Measurements from ENCODE around the gene ITGB2.

The ITGB2 gene

DNA sequence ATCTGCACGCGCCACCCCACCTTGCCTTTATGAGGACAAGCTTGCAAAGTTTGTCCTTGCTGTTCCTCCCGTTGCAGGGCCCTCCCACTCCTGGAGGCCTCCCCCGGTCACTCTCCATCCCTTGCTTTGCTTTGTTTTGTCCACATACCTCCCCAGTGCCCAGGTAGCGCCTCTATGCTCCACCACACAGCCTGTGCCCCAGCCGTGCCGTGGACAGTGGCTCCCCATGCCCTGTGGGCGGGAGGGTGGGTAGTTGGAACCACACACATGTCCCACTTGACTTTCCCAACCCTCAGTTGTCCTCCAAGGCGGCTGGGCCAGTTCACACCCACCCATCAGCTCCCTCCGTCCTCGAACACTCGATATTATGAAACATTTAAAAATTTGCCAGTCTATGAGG is 43.7 kb upstream of the ITGB2 start:
- H2BK12ac ChIP-seq (ENCODE audit: low read length): peak overlapping the region; percentile 19
- no peak overlapping the region for H3K4me3 ChIP-seq (ENCODE audit: low read depth, low read length)
- peak overlapping the region; percentile 13 for H3K4ac ChIP-seq (ENCODE audit: low read depth, low read length)
- H3K4me2 ChIP-seq (ENCODE audit: low read length): no peak overlapping the region
- no peak overlapping the region for H4K8ac ChIP-seq (ENCODE audit: low read depth, low read length)
- no peak overlapping the region for H2AFZ ChIP-seq (ENCODE audit: insufficient read depth, low read length, poor library complexity)
- no CpG with 5 or more reads among the region's 12 CpGs for WGBS (ENCODE audit: extremely low coverage, insufficient coverage, insufficient read length)
- peak overlapping the region; percentile 19 for H3K14ac ChIP-seq (ENCODE audit: low read length)
- no peak overlapping the region for H2BK5ac ChIP-seq (ENCODE audit: low read depth, low read length, poor library complexity)
- H2BK120ac ChIP-seq (ENCODE audit: insufficient read depth, low read length, poor library complexity): no peak overlapping the region
- no peak for DNase-seq
- H3K9me3 ChIP-seq (ENCODE audit: insufficient read depth, low read depth, low read length): no peaks in the 10 kb centered on the region
- H3K27me3 ChIP-seq (ENCODE audit: insufficient read depth, low read length): no peaks in the 10 kb centered on the region
- H3K27ac ChIP-seq (ENCODE audit: low read depth, low read length): no peak overlapping the region
- peak overlapping the region; percentile 50 for H4K91ac ChIP-seq (ENCODE audit: low read depth, low read length)
- peaks cover 19 to 31% of the 10 kb centered on the region in 2 experiments for H3K36me3 ChIP-seq (ENCODE audit: control insufficient read depth in 1 of 2, insufficient read depth in 2 of 2, low read length in 2 of 2)
- H4K12ac ChIP-seq (ENCODE audit: low read depth, low read length): no peak overlapping the region
- H3K79me2 ChIP-seq (ENCODE audit: control insufficient read depth, insufficient read depth, low read length, poor library complexity): peaks cover 13% of the 10 kb centered on the region
- peaks cover 29 to 40% of the 10 kb centered on the region in 2 experiments for H3K4me1 ChIP-seq (ENCODE audit: control insufficient read depth in 1 of 2, insufficient read depth in 2 of 2, low read length in 2 of 2)
- peaks cover 46% of the 10 kb centered on the region for H3K79me1 ChIP-seq (ENCODE audit: low read length)
- no peak overlapping the region for H3K9ac ChIP-seq (ENCODE audit: low read length)
- H2AK5ac ChIP-seq (ENCODE audit: low read length): peak overlapping the region; percentile 33
- H3K23ac ChIP-seq (ENCODE audit: low read length): no peak overlapping the region
- H3K18ac ChIP-seq (ENCODE audit: low read length): no peak overlapping the region

DNA sequence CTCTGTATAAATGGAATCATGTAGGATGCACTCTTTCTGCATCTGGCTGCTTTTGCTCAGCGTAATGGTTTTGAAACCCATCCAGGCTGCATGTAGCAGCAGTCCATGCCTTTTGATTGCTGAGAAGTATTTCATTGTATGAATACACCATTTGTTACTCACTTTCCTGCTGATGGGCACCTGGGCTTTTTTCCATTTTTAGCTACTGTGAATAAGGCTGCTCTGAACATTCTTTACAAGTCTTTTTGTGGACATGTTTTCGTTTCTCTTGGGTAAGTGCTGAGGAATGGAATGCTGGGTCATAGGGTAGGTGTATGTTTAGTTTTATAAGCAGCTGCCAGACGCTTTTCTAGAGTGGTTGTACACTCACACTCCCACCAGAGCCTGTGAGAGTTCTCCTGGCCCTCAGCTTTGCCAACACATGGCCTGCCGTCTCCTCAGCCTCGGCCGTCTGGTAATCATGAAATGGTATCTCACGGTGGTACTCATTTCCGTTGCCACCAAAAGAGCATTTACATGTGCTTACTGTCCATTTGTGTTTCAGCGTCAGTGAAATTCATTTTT is 41.8 kb upstream of the ITGB2 start:
- DNase-seq: peak; percentile 78 to 93
- no CpG with 5 or more reads among the region's 9 CpGs for WGBS (ENCODE audit: extremely low coverage, insufficient coverage, insufficient read length)
- Histone ChIP-seq H3K4me1 (ENCODE audit: control insufficient read depth in 1 of 2, insufficient read depth in 2 of 2, low read length in 2 of 2) (peaks cover 31 to 44% of the 10 kb centered on the region in 2 experiments), H3K79me1 (ENCODE audit: low read length) (peaks cover 52% of the 10 kb centered on the region), H2BK5ac (ENCODE audit: low read depth, low read length, poor library complexity) (peak overlapping the region; percentile 81), H3K36me3 (ENCODE audit: control insufficient read depth in 1 of 2, insufficient read depth in 2 of 2, low read length in 2 of 2) (peaks cover 12 to 26% of the 10 kb centered on the region in 2 experiments), H4K12ac (ENCODE audit: low read depth, low read length) (peak overlapping the region; percentile 68), H2AFZ (ENCODE audit: insufficient read depth, low read length, poor library complexity) (no peak overlapping the region), H3K79me2 (ENCODE audit: control insufficient read depth, insufficient read depth, low read length, poor library complexity) (peaks cover 21% of the 10 kb centered on the region), H3K27me3 (ENCODE audit: insufficient read depth, low read length) (no peaks in the 10 kb centered on the region), H3K4me3 (ENCODE audit: low read depth, low read length) (no peak overlapping the region), H3K4me2 (ENCODE audit: low read length) (peak overlapping the region; percentile 40), H2BK120ac (ENCODE audit: insufficient read depth, low read length, poor library complexity) (peak overlapping the region; percentile 78), H3K27ac (ENCODE audit: low read depth, low read length) (peak overlapping the region; percentile 96), H2AK5ac (ENCODE audit: low read length) (peak overlapping the region; percentile 11), H3K9ac (ENCODE audit: low read length) (no peak overlapping the region), H3K23ac (ENCODE audit: low read length) (no peak overlapping the region), H2BK12ac (ENCODE audit: low read length) (no peak overlapping the region), H4K91ac (ENCODE audit: low read depth, low read length) (peak overlapping the region; percentile 88), H3K9me3 (ENCODE audit: insufficient read depth, low read depth, low read length) (peaks cover 2% of the 10 kb centered on the region), H3K4ac (ENCODE audit: low read depth, low read length) (peak overlapping the region; percentile 35), H3K18ac (ENCODE audit: low read length) (peak overlapping the region; percentile 48), H3K14ac (ENCODE audit: low read length) (peak overlapping the region; percentile 41), H4K8ac (ENCODE audit: low read depth, low read length) (peak overlapping the region; percentile 38)

DNA sequence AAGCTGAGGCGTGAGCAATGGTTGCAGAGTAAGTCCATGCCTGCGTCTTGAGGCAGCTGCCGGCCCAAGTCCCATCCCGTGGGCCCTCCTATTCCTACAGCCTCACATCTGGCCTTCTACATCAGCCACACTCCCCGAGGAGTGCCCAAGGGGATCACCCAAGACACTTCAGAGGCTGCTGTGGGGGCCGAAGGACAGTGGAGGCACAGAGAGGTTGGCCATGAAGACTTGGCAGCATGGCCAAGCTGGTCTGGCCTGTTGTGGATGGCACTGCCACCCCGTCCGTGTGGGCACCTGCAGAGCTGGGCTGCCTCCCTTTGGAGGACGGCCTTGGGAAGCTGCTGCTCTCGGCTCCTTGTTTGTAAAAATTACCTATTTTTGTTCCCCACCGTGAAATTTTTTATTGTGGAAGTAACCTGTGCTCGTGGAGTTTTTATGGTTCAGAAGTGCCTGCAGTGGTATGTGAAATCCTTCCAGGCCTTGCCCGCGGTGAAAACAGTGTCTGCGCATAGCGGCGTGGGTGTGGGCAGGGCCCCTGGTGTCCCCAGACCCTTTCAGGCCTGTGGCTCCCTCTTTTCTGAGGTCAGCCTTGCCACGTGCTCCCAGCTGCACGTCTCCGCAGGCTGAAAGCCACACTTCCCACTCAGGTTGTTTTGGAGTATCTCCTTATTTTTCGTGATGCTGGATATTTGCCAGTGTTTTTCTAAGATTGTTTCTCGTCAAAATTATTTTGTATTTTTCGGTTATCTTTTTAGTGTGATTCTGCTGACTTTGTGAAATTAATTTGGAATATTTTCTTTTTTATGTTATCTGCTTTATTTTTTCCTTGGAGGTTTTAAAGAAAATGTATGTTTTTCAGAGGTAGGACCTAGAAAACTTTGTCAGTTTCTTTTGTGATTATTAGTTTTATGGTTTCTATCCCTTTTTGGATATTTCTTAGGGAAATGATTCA is 39.7 kb upstream of the ITGB2 start:
- H3K4ac ChIP-seq (ENCODE audit: low read depth, low read length): peak overlapping the region; percentile 57
- no CpG with 5 or more reads among the region's 23 CpGs for WGBS (ENCODE audit: extremely low coverage, insufficient coverage, insufficient read length)

DNA sequence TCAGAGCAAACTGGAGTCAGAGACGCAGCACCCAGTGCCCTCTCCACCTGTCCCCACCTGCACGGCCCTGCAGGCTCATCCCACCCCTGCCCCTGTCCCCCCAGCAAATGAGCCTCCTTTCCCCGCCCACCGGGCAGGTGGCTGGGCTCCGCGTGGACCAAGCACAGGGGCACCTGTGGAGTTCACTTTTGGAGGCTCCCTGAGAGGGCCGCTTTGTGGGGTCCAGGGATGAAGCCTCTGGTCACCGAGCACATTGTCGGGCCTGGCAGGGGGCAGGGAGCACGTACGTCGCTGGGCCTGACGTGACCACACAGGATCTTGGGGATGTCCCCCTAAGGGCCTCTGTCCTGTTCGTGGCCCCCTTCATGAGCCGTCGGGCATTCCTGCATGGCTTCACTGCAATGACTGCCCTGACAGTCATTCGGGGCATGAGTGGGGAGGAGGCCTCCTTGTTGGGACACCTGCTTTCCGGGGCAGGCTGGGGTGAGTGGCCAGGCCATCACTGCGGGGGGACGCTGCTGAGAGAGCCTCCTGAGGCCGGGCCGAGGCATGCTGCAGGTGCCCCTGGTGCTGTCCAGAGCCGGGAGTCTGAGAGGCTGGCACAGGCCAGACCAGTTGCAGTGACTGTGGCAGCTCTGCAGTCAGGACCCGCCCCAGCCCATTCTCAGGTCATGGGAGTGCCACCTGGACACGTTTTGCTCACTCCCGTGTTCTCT is 38.8 kb upstream of the ITGB2 start:
- whole genome bisulfite sequencing (ENCODE audit: extremely low coverage, insufficient coverage, insufficient read length): no CpG with 5 or more reads among the region's 26 CpGs
- Histone ChIP-seq H2AFZ (ENCODE audit: insufficient read depth, low read length, poor library complexity) (peak overlapping the region; percentile 19), H3K14ac (ENCODE audit: low read length) (peak overlapping the region; percentile 65), H4K8ac (ENCODE audit: low read depth, low read length) (peak overlapping the region; percentile 62), H2AK5ac (ENCODE audit: low read length) (peak overlapping the region; percentile 96), H3K18ac (ENCODE audit: low read length) (peak overlapping the region; percentile 86), H3K4ac (ENCODE audit: low read depth, low read length) (peak overlapping the region; percentile 37), H3K23ac (ENCODE audit: low read length) (no peak overlapping the region), H2BK12ac (ENCODE audit: low read length) (peak overlapping the region; percentile 90), H2BK120ac (ENCODE audit: insufficient read depth, low read length, poor library complexity) (peak overlapping the region; percentile 67), H3K4me3 (ENCODE audit: low read depth, low read length) (no peak overlapping the region), H3K9me3 (ENCODE audit: insufficient read depth, low read depth, low read length) (peaks cover 4% of the 10 kb centered on the region), H2BK5ac (ENCODE audit: low read depth, low read length, poor library complexity) (peak overlapping the region; percentile 47), H3K27me3 (ENCODE audit: insufficient read depth, low read length) (no peaks in the 10 kb centered on the region), H3K36me3 (ENCODE audit: control insufficient read depth in 1 of 2, insufficient read depth in 2 of 2, low read length in 2 of 2) (peaks cover 15 to 19% of the 10 kb centered on the region in 2 experiments), H3K4me1 (ENCODE audit: control insufficient read depth in 1 of 2, insufficient read depth in 2 of 2, low read length in 2 of 2) (peaks cover 41 to 42% of the 10 kb centered on the region in 2 experiments), H3K9ac (ENCODE audit: low read length) (no peak overlapping the region), H3K79me1 (ENCODE audit: low read length) (peaks cover 46% of the 10 kb centered on the region), H4K91ac (ENCODE audit: low read depth, low read length) (peak overlapping the region; percentile 68), H3K27ac (ENCODE audit: low read depth, low read length) (peak overlapping the region; percentile 90), H3K4me2 (ENCODE audit: low read length) (no peak overlapping the region), H4K12ac (ENCODE audit: low read depth, low read length) (no peak overlapping the region), H3K79me2 (ENCODE audit: control insufficient read depth, insufficient read depth, low read length, poor library complexity) (peaks cover 21% of the 10 kb centered on the region)
- DNase-seq: no peak

More for the DNA sequence above, 39.7 kb upstream of the ITGB2 start:
- H3K27ac ChIP-seq (ENCODE audit: low read depth, low read length): peak overlapping the region; percentile 90
- H4K8ac ChIP-seq (ENCODE audit: low read depth, low read length): peak overlapping the region; percentile 47
- H2BK5ac ChIP-seq (ENCODE audit: low read depth, low read length, poor library complexity): peak overlapping the region; percentile 78
- H3K79me2 ChIP-seq (ENCODE audit: control insufficient read depth, insufficient read depth, low read length, poor library complexity): peaks cover 23% of the 10 kb centered on the region
- H4K12ac ChIP-seq (ENCODE audit: low read depth, low read length): no peak overlapping the region
- H2BK12ac ChIP-seq (ENCODE audit: low read length): peak overlapping the region; percentile 94
- H3K9me3 ChIP-seq (ENCODE audit: insufficient read depth, low read depth, low read length): peaks cover 4% of the 10 kb centered on the region
- H3K18ac ChIP-seq (ENCODE audit: low read length): peak overlapping the region; percentile 86
- no peak overlapping the region for H3K9ac ChIP-seq (ENCODE audit: low read length)
- H3K4me3 ChIP-seq (ENCODE audit: low read depth, low read length): no peak overlapping the region
- peak overlapping the region; percentile 68 for H4K91ac ChIP-seq (ENCODE audit: low read depth, low read length)
- peaks cover 13 to 19% of the 10 kb centered on the region in 2 experiments for H3K36me3 ChIP-seq (ENCODE audit: control insufficient read depth in 1 of 2, insufficient read depth in 2 of 2, low read length in 2 of 2)
- no peaks in the 10 kb centered on the region for H3K27me3 ChIP-seq (ENCODE audit: insufficient read depth, low read length)
- H3K23ac ChIP-seq (ENCODE audit: low read length): no peak overlapping the region
- H3K79me1 ChIP-seq (ENCODE audit: low read length): peaks cover 46% of the 10 kb centered on the region
- peak overlapping the region; percentile 8 for H2AFZ ChIP-seq (ENCODE audit: insufficient read depth, low read length, poor library complexity)
- H2BK120ac ChIP-seq (ENCODE audit: insufficient read depth, low read length, poor library complexity): peak overlapping the region; percentile 76
- peak overlapping the region; percentile 76 for H3K14ac ChIP-seq (ENCODE audit: low read length)
- peak overlapping the region; percentile 96 for H2AK5ac ChIP-seq (ENCODE audit: low read length)
- H3K4me1 ChIP-seq (ENCODE audit: control insufficient read depth in 1 of 2, insufficient read depth in 2 of 2, low read length in 2 of 2): peaks cover 43 to 46% of the 10 kb centered on the region in 2 experiments
- no peak overlapping the region for H3K4me2 ChIP-seq (ENCODE audit: low read length)
- DNase-seq: no peak
